T-helper 1 cell treated with Interleukin-12 subunit alpha and Interleukin-12 subunit beta and Interleukin-4 antibody, amounts not matched to agents 30 ng/mL and 1 ng/mL, for 36 hours (primary cell): Measurements from ENCODE around the gene SMG7. TPM values are rescaled to one million over a fixed set of nuclear protein-coding genes. Genes with fewer than 3 reads are reported as not detected.

Experiments used
- intact Hi-C: fragments of 100-400 bp; cut with micrococcal nuclease; formaldehyde crosslinking; loops from one replicate; pipeline ENCODE4 v1.15.1; 2024
- total RNA-seq: library from RNA; stranded (reverse); gene quantifications from 2 replicates; pipeline ENCODE4 v1.2.3, GENCODE V29; 2022

Gene SMG7
- total RNA-seq, 1 donor from 2014 or later, result 83.3 TPM

- intact Hi-C loops, result no loop called here
These were observed 5.5 kb upstream of the SMG7 start for GRCh38 chr1:183466781-183467180.

GRCh38 chr1:183467687-183468086 lies 4.6 kb upstream of the SMG7 start:
- intact Hi-C loops, result no loop called here

- intact Hi-C loops, result loop anchor here (1.0 to 10.0 kb wide), 19 partner anchors 8 to 1504 kb away; partner anchors contain the start of genes C1orf21, DHX9, EDEM3 and NCF2
These were observed 1.9 kb upstream of the SMG7 start for GRCh38 chr1:183470147-183470960.

GRCh38 chr1:183470961-183471742 lies 1.1 kb upstream of the SMG7 start:
- intact Hi-C loops, result loop anchor here (1.0 to 10.0 kb wide), 21 partner anchors 7 to 1846 kb away; partner anchors contain the start of genes C1orf21, DHX9, EDEM3 and IVNS1ABP

GRCh38 chr1:183471743-183472487 lies 384 bp upstream of the SMG7 start:
- intact Hi-C loops, result loop anchor here (1.0 to 10.0 kb wide), 12 partner anchors 191 to 1845 kb away; partner anchors contain the start of genes C1orf21, EDEM3, IVNS1ABP and NIBAN1

- intact Hi-C loops, result loop anchor here (2.0 to 10.0 kb wide), 4 partner anchors 578 to 1502 kb away; partner anchors contain the start of genes C1orf21, NIBAN1, RNASEL and TSEN15
These were observed 878 bp downstream of the SMG7 start for GRCh38 chr1:183473217-183473536.

GRCh38 chr1:183476081-183476480 lies 3.8 kb downstream of the SMG7 start:
- intact Hi-C loops, result loop anchor here (10.0 kb wide), 1 partner anchor 1499 kb away; the partner anchor contains the start of gene NIBAN1

GRCh38 chr1:183477986-183478781 lies 5.9 kb downstream of the SMG7 start:
- intact Hi-C loops, result loop anchor here (1.0 to 10.0 kb wide), 4 partner anchors 8 to 1497 kb away; partner anchors contain the start of gene NIBAN1

GRCh38 chr1:183480971-183481441 lies 8.7 kb downstream of the SMG7 start:
- intact Hi-C loops, result no loop called here

- intact Hi-C loops, result no loop called here
These were observed 10.9 kb downstream of the SMG7 start for GRCh38 chr1:183483224-183483623.

- intact Hi-C loops, result no loop called here
These were observed 12.0 kb downstream of the SMG7 start for GRCh38 chr1:183484254-183484653.

GRCh38 chr1:183484851-183485250 lies 12.6 kb downstream of the SMG7 start:
- intact Hi-C loops, result no loop called here

GRCh38 chr1:183487674-183488442 lies 15.6 kb downstream of the SMG7 start:
- intact Hi-C loops, result loop anchor here (1.0 kb wide), 1 partner anchor 10 kb away; no protein-coding TSS in a partner anchor

GRCh38 chr1:183490932-183491331 lies 18.6 kb downstream of the SMG7 start:
- intact Hi-C loops, result no loop called here

- intact Hi-C loops, result no loop called here
These were observed 21.4 kb downstream of the SMG7 start for GRCh38 chr1:183493540-183494245.

GRCh38 chr1:183495420-183495819 lies 23.1 kb downstream of the SMG7 start:
- intact Hi-C loops, result no loop called here

- intact Hi-C loops, result no loop called here
These were observed 24.9 kb downstream of the SMG7 start for GRCh38 chr1:183497218-183497617.

GRCh38 chr1:183498342-183498991 lies 26.2 kb downstream of the SMG7 start:
- intact Hi-C loops, result loop anchor here (1.0 kb wide), 3 partner anchors 10 to 28 kb away; no protein-coding TSS in a partner anchor
